ENCODE measurements around the gene ANKRD10.

- no peak for TF ChIP-seq CTCF (IDR thresholded peaks at IDR 0.05)
- TF ChIP-seq POLR2AphosphoS5 (IDR thresholded peaks at IDR 0.05), result no peak
These were observed 82.7 kb downstream of the ANKRD10 start for GRCh38 chr13:110832205-110832479.
